ENCODE results near the gene PLN.

Gene PLN

GRCh38 chr6:118505656-118506055 lies 42.4 kb upstream of the PLN start:
- Mint-ChIP-seq H3K4me3 (no peak overlapping the region), H3K27ac (no peak overlapping the region), H3K9me3 (peaks cover 18% of the 10 kb centered on the region), H3K27me3 (ENCODE audit: low read depth, poor library complexity) (no peaks in the 10 kb centered on the region), H3K36me3 (ENCODE audit: low read depth) (peaks cover 39% of the 10 kb centered on the region), H3K4me1 (peaks cover 7% of the 10 kb centered on the region)
- TF ChIP-seq CTCF (IDR thresholded peaks at IDR 0.05), result no peak
- no peak for DNase-seq

- no peak for DNase-seq
Measured at GRCh38 chr6:118506071-118506638, 41.9 kb upstream of the PLN start.

GRCh38 chr6:118507636-118508035 lies 40.5 kb upstream of the PLN start:
- H3K27me3 Mint-ChIP-seq (ENCODE audit: low read depth, poor library complexity), result no peaks in the 10 kb centered on the region
- peaks cover 4% of the 10 kb centered on the region for H3K9me3 Mint-ChIP-seq
- no peak for DNase-seq
- H3K4me3 Mint-ChIP-seq, result no peak overlapping the region
- no peaks in the 10 kb centered on the region for H3K4me1 Mint-ChIP-seq
- no peak overlapping the region for H3K27ac Mint-ChIP-seq
- TF ChIP-seq CTCF (IDR thresholded peaks at IDR 0.05), result no peak
- H3K36me3 Mint-ChIP-seq (ENCODE audit: low read depth), result peaks cover 19% of the 10 kb centered on the region

More at GRCh38 chr6:118506071-118506638, 41.9 kb upstream of the PLN start:
- no peak overlapping the region for H3K4me3 Mint-ChIP-seq
- peaks cover 13% of the 10 kb centered on the region for H3K9me3 Mint-ChIP-seq
- no peak overlapping the region for H3K27ac Mint-ChIP-seq
- H3K27me3 Mint-ChIP-seq (ENCODE audit: low read depth, poor library complexity), result no peaks in the 10 kb centered on the region
- H3K36me3 Mint-ChIP-seq (ENCODE audit: low read depth), result peaks cover 34% of the 10 kb centered on the region
- peaks cover 7% of the 10 kb centered on the region for H3K4me1 Mint-ChIP-seq
- TF ChIP-seq CTCF (IDR thresholded peaks at IDR 0.05), result no peak

GRCh38 chr6:118509009-118509617 lies 39.0 kb upstream of the PLN start:
- H3K4me1 Mint-ChIP-seq, result no peaks in the 10 kb centered on the region
- no peak for DNase-seq
- peak; percentile 48 for TF ChIP-seq CTCF (IDR thresholded peaks at IDR 0.05)
- H3K27me3 Mint-ChIP-seq (ENCODE audit: low read depth, poor library complexity), result no peaks in the 10 kb centered on the region
- no peaks in the 10 kb centered on the region for H3K9me3 Mint-ChIP-seq
- peaks cover 7% of the 10 kb centered on the region for H3K36me3 Mint-ChIP-seq (ENCODE audit: low read depth)
- H3K4me3 Mint-ChIP-seq, result no peak overlapping the region
- no peak overlapping the region for H3K27ac Mint-ChIP-seq

- no peak for TF ChIP-seq CTCF (IDR thresholded peaks at IDR 0.05)
- Mint-ChIP-seq H3K4me1 (no peaks in the 10 kb centered on the region), H3K27me3 (ENCODE audit: low read depth, poor library complexity) (no peaks in the 10 kb centered on the region), H3K27ac (peak overlapping the region; percentile 89), H3K4me3 (no peak overlapping the region), H3K36me3 (ENCODE audit: low read depth) (no peaks in the 10 kb centered on the region), H3K9me3 (no peaks in the 10 kb centered on the region)
- DNase-seq, result no peak
Measured at GRCh38 chr6:118511930-118512715, 36.0 kb upstream of the PLN start.

Data from nephron progenitor cell (in vitro differentiated cells).